HepG2 (cell line): ENCODE results near the gene AXIN2. TPM values are rescaled to one million over a fixed set of nuclear protein-coding genes. Genes with fewer than 3 reads are reported as not detected.

Source experiments
- CHD4 ChIP-seq: fragments of 200-600 bp; sonication (generic); IDR thresholded peaks from 2 replicates; pipeline ENCODE4 v1.7.0; 2017; ENCODE audit warnings: mild to moderate bottlenecking, low read length, borderline replicate concordance
- DNMT1 ChIP-seq: sonication (generic); formaldehyde crosslinking; IDR thresholded peaks from 2 replicates; pipeline ENCODE4 v1.5.1; 2020; ENCODE audit warnings: mild to moderate bottlenecking, missing genetic modification reagents
- ERF ChIP-seq: IDR thresholded peaks from 2 replicates; pipeline ENCODE4 v1.6.1; 2018; ENCODE audit warnings: missing biosample characterization, missing genetic modification reagents
- ETS1 ChIP-seq: sonication (generic); formaldehyde crosslinking; IDR thresholded peaks from 2 replicates; pipeline ENCODE4 v1.4.0; 2020; ENCODE audit warnings: missing genetic modification reagents
- FOXK1 ChIP-seq: sonication (generic); formaldehyde crosslinking; IDR thresholded peaks from 2 replicates; pipeline ENCODE4 v1.4.0; 2020; ENCODE audit warnings: low read depth, missing genetic modification reagents, borderline replicate concordance
- IKZF5 ChIP-seq: IDR thresholded peaks from 2 replicates; pipeline ENCODE4 v1.6.1; 2018; ENCODE audit warnings: missing genetic modification reagents, mild to moderate bottlenecking, missing compliant biosample characterization
- PHB2 ChIP-seq: fragments of 450-650 bp; IDR thresholded peaks from 2 replicates; pipeline ENCODE4 v1.6.1; 2018; ENCODE audit not compliant: partially characterized antibody
- POLR2G ChIP-seq: fragments of 200-400 bp; formaldehyde crosslinking; IDR thresholded peaks from 2 replicates; pipeline ENCODE4 v1.6.1; 2018; ENCODE audit warnings: mild to moderate bottlenecking, low read depth, low read length, moderate library complexity
- RORA ChIP-seq: sonication (generic); formaldehyde crosslinking; IDR thresholded peaks from 2 replicates; pipeline ENCODE4 v1.5.0; 2020; ENCODE audit warnings: mild to moderate bottlenecking, missing genetic modification reagents, moderate library complexity
- SP140L ChIP-seq: sonication (generic); formaldehyde crosslinking; IDR thresholded peaks from 2 replicates; pipeline ENCODE4 v1.4.0; 2020; ENCODE audit warnings: missing genetic modification reagents, borderline replicate concordance
- SP5 ChIP-seq: IDR thresholded peaks from 2 replicates; pipeline ENCODE4 v1.6.1; 2016; ENCODE audit warnings: low read depth, borderline replicate concordance
- SPEN ChIP-seq: sonication (generic); formaldehyde crosslinking; IDR thresholded peaks from 2 replicates; pipeline ENCODE4 v1.5.1; 2020; ENCODE audit warnings: low read depth, mild to moderate bottlenecking, missing genetic modification reagents
- TGIF2 ChIP-seq: IDR thresholded peaks from 2 replicates; pipeline ENCODE4 v1.6.1; 2016; ENCODE audit warnings: control low read depth, missing compliant biosample characterization
- TP53 ChIP-seq: sonication (generic); formaldehyde crosslinking; conservative IDR thresholded peaks from 2 replicates; pipeline ENCODE4 v1.4.0; 2020; ENCODE audit warnings: missing genetic modification reagents
- WIZ ChIP-seq: sonication (generic); formaldehyde crosslinking; IDR thresholded peaks from 2 replicates; pipeline ENCODE4 v1.5.1; 2020; ENCODE audit warnings: mild to moderate bottlenecking, missing genetic modification reagents
- ZBTB7B ChIP-seq: sonication (generic); formaldehyde crosslinking; IDR thresholded peaks from 2 replicates; pipeline ENCODE4 v1.4.0; 2020; ENCODE audit warnings: missing genetic modification reagents
- ZMAT3 ChIP-seq: sonication (generic); formaldehyde crosslinking; conservative IDR thresholded peaks from 2 replicates; pipeline ENCODE4 v1.7.0; 2021; ENCODE audit warnings: missing genetic modification reagents
- ZNF234 ChIP-seq: sonication (generic); formaldehyde crosslinking; conservative IDR thresholded peaks from 2 replicates; pipeline ENCODE4 v1.5.1; 2020; ENCODE audit warnings: mild to moderate bottlenecking, missing genetic modification reagents
- ZNF451 ChIP-seq: sonication (generic); formaldehyde crosslinking; IDR thresholded peaks from 2 replicates; pipeline ENCODE4 v1.5.0; 2020; ENCODE audit warnings: mild to moderate bottlenecking, missing genetic modification reagents
- polyA plus RNA-seq, 8 experiments: library from polyadenylated mRNA; depleted of rRNA in 3 of 8; stranded (reverse) in 7 of 8; unstranded in 1 of 8; fragments of >200 nt; fragmentation: Illumina TruSeq in 4 of 8; extraction: Trizol in 4 of 8; gene quantifications; 2 replicates each; pipeline versions ENCODE4 v1.2.1 to v1.2.3, GENCODE V29; 2011 to 2016; ENCODE audit warnings: low read depth in 4 of 8, missing spikeins in 1 of 8, mixed read lengths in 1 of 8; ENCODE audit not compliant: insufficient read depth in 1 of 8
- total RNA-seq, 5 experiments: library from RNA; depleted of rRNA; stranded (reverse); fragments of >200 nt; fragmentation: Illumina TruSeq; extraction: Trizol; gene quantifications; 2 replicates each; pipeline ENCODE4 v1.2.3, GENCODE V29; 2016; ENCODE audit warnings: low read depth in 1 of 5
- TF ChIP-seq, protein P1 (sequence below), 2 experiments: sonication (generic) in 1 of 2; formaldehyde crosslinking in 1 of 2; IDR thresholded peaks; 2 replicates each; pipeline versions ENCODE4 v1.4.0 to v1.6.1; 2018 to 2020; ENCODE audit warnings: missing genetic modification reagents in 2 of 2, borderline replicate concordance in 1 of 2, low read depth in 1 of 2, mild to moderate bottlenecking in 1 of 2, missing biosample characterization in 1 of 2
- TF ChIP-seq, protein P2 (sequence below): sonication (generic); formaldehyde crosslinking; IDR thresholded peaks from 2 replicates; pipeline ENCODE4 v1.5.0; 2020; ENCODE audit warnings: missing genetic modification reagents
- TF ChIP-seq, protein P3 (sequence below): sonication (generic); formaldehyde crosslinking; IDR thresholded peaks from 2 replicates; pipeline ENCODE4 v1.9.0; 2022; ENCODE audit warnings: low read depth, missing genetic modification reagents

The AXIN2 gene
- total and polyA plus RNA-seq, 2 of the 13 experiments (the other 11 are each of a cell fraction or from before 2014, with no cell fraction given): 58.6 to 63.4 TPM

DNA sequence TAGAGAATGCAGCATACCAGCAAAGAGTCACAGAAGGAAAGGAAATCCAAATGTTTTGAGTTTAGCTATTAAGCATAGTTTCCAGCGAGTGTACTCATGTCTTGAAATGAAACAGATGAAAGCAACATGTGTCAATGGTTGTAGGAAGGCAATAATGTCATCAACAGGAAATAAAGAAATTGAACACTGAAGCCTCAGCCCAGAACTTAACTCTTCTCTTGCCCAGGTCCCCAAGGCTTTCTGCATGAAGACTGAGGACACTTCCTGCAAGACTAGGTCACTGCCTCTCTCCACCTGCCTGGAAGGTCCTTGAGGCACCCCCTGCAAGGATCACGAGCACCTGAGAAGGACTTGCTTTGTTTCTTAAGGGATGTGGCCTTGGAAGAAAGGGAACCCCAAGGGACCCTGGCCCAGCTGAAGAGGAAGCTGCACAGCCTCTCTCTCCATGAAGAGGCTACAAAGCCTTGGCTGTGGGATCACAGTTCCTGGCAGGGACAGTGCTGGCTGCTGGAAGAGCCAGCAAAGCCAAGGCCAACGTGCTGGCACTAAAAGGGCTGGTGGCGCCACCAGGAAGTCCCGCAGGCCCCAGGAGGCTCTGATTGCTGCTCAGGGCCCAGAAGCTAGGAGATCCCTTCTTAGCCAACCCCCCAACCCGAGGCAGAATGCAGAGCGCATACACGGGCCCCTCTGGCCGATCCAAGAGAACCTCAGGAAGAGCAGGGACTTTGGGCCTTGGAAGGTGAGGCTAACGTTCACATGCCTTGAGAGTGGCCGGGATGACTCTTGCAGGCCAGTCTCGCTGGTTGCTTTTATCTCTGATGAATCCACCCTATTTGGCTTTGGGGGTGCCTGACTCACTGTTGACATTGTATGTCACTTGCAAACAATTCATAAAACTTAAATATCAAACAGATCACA, 23.4 kb upstream of the AXIN2 start (continued):
- TF ChIP-seq DNMT1 (CRISPR knock-in tag) (no peak), PHB2 (no peak), RORA (CRISPR knock-in tag) (no peak), ETS1 (no peak), TGIF2 (CRISPR knock-in tag) (no peak), TP53 (no peak), ZNF451 (CRISPR knock-in tag) (no peak), ERF (0 out of 2 replicates have a peak, but pooled peaks have one; percentile 27), ZBTB7B (CRISPR knock-in tag) (peak; percentile 67; the same call in 1 of the 2 replicates), SP140L (CRISPR knock-in tag) (no peak), ZNF234 (CRISPR knock-in tag) (no peak), SPEN (CRISPR knock-in tag) (no peak), CHD4 (no peak), POLR2G (peak; percentile 50; the same call in 1 of the 2 replicates), SP5 (CRISPR knock-in tag) (no peak), WIZ (CRISPR knock-in tag) (0 out of 2 replicates have a peak, but pooled peaks have one; percentile 43), IKZF5 (0 out of 2 replicates have a peak, but pooled peaks have one; percentile 14), ZMAT3 (no peak), FOXK1 (0 out of 2 replicates have a peak, but pooled peaks have one; percentile 26)
- TF ChIP-seq, protein P1, sequence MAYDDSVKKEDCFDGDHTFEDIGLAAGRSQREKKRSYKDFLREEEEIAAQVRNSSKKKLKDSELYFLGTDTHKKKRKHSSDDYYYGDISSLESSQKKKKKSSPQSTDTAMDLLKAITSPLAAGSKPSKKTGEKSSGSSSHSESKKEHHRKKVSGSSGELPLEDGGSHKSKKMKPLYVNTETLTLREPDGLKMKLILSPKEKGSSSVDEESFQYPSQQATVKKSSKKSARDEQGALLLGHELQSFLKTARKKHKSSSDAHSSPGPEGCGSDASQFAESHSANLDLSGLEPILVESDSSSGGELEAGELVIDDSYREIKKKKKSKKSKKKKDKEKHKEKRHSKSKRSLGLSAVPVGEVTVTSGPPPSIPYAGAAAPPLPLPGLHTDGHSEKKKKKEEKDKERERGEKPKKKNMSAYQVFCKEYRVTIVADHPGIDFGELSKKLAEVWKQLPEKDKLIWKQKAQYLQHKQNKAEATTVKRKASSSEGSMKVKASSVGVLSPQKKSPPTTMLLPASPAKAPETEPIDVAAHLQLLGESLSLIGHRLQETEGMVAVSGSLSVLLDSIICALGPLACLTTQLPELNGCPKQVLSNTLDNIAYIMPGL (CRISPR knock-in tag; IDR thresholded peaks at IDR 0.05; ENCODE audit: borderline replicate concordance in 1 of 2, low read depth in 1 of 2): 0 out of 4 replicates have a peak, but pooled peaks have one; percentile 37 to 45
- TF ChIP-seq, protein P2, sequence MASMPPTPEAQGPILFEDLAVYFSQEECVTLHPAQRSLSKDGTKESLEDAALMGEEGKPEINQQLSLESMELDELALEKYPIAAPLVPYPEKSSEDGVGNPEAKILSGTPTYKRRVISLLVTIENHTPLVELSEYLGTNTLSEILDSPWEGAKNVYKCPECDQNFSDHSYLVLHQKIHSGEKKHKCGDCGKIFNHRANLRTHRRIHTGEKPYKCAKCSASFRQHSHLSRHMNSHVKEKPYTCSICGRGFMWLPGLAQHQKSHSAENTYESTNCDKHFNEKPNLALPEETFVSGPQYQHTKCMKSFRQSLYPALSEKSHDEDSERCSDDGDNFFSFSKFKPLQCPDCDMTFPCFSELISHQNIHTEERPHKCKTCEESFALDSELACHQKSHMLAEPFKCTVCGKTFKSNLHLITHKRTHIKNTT (CRISPR knock-in tag): no peak
- TF ChIP-seq, protein P3, sequence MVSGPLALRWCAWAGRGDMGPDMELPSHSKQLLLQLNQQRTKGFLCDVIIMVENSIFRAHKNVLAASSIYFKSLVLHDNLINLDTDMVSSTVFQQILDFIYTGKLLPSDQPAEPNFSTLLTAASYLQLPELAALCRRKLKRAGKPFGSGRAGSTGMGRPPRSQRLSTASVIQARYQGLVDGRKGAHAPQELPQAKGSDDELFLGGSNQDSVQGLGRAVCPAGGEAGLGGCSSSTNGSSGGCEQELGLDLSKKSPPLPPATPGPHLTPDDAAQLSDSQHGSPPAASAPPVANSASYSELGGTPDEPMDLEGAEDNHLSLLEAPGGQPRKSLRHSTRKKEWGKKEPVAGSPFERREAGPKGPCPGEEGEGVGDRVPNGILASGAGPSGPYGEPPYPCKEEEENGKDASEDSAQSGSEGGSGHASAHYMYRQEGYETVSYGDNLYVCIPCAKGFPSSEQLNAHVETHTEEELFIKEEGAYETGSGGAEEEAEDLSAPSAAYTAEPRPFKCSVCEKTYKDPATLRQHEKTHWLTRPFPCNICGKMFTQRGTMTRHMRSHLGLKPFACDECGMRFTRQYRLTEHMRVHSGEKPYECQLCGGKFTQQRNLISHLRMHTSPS (CRISPR knock-in tag): peak; percentile 43; the same call in 1 of the 2 replicates
